GM21619 (cell line): Measurements from ENCODE around the gene LDAF1.
A peak's percentile ranks its signal among the peaks of the same experiment; 100 is the strongest.
"Not testable (repeated sequence)": the region's sequence is repeated elsewhere in the genome, so short reads cannot be mapped to it uniquely, and the experiment has no call there.

Experiments
- ATAC-seq: cut with Tn5 transposase; IDR thresholded peaks from one replicate; pipeline ENCODE4 v1.9.1; 2021; ENCODE audit not compliant: unreplicated experiment

Gene LDAF1

GRCh38 chr16:21158208-21159110 lies at the start of gene LDAF1:
TSS of gene LDAF1 (plus strand) at chr16:21158674. CDS start at chr16:21161183, 2,509 bp downstream.
- ATAC-seq: peak; percentile 86

- ATAC-seq: not testable (repeated sequence)
Observed at GRCh38 chr16:21115551-21115950, 42.9 kb upstream of the LDAF1 start.

GRCh38 chr16:21116148-21116693 lies 42.3 kb upstream of the LDAF1 start:
- no peak for ATAC-seq

- ATAC-seq: no peak
Observed at GRCh38 chr16:21117567-21117966, 40.9 kb upstream of the LDAF1 start.

- ATAC-seq: no peak
Observed at GRCh38 chr16:21120976-21121520, 37.4 kb upstream of the LDAF1 start.

- ATAC-seq: no peak
Observed at GRCh38 chr16:21125191-21125590, 33.3 kb upstream of the LDAF1 start.

GRCh38 chr16:21126518-21126917 lies 32.0 kb upstream of the LDAF1 start:
- no peak for ATAC-seq

- no peak for ATAC-seq
Observed at GRCh38 chr16:21128991-21129390, 29.5 kb upstream of the LDAF1 start.

GRCh38 chr16:21130811-21131210 lies 27.7 kb upstream of the LDAF1 start:
- ATAC-seq: no peak

GRCh38 chr16:21134053-21134452 lies 24.4 kb upstream of the LDAF1 start:
- ATAC-seq: no peak

GRCh38 chr16:21145738-21146137 lies 12.7 kb upstream of the LDAF1 start:
- no peak for ATAC-seq

- no peak for ATAC-seq
Observed at GRCh38 chr16:21150375-21151001, 8.0 kb upstream of the LDAF1 start, which contains the start of gene DNAH3. TSS of gene DNAH3 (minus strand) at chr16:21150846. CDS start at chr16:21150319, 527 bp downstream.

- not testable (repeated sequence) for ATAC-seq
Observed at GRCh38 chr16:21152160-21153030, 6.1 kb upstream of the LDAF1 start.

- ATAC-seq: not testable (repeated sequence)
Observed at GRCh38 chr16:21153124-21153729, 5.2 kb upstream of the LDAF1 start.

GRCh38 chr16:21156011-21156410 lies 2.5 kb upstream of the LDAF1 start:
- ATAC-seq: not testable (repeated sequence)

GRCh38 chr16:21156767-21157467 lies 1.6 kb upstream of the LDAF1 start:
- no peak for ATAC-seq

- ATAC-seq: no peak
Observed at GRCh38 chr16:21157632-21158031, 842 bp upstream of the LDAF1 start.

GRCh38 chr16:21159281-21159951 lies 942 bp downstream of the LDAF1 start:
- ATAC-seq: no peak

GRCh38 chr16:21160276-21160675 lies 1.8 kb downstream of the LDAF1 start:
- ATAC-seq: no peak
